Spinal cord (tissue), 10 donors: Measurements from ENCODE around the gene CYTH4. TPM values are rescaled to one million over a fixed set of nuclear protein-coding genes. Genes with fewer than 3 reads are reported as not detected.

Source experiments
- DNase-seq, 6 donors: peaks; one replicate each; pipeline versions ENCODE4 v3.0.0 to v3.0.0-alpha.2; 2013 to 2015; ENCODE audit warnings: low spot score in 6 of 6, low read depth in 4 of 6
- H3K27ac ChIP-seq: one replicate; pipeline ENCODE4 v1.5.1; 2013; ENCODE audit warnings: low read depth, low read length, control low read depth
- H3K27me3 ChIP-seq: one replicate; pipeline ENCODE4 v1.6.1; 2013; ENCODE audit warnings: low read length; ENCODE audit not compliant: control insufficient read depth, insufficient read depth
- H3K36me3 ChIP-seq: one replicate; pipeline ENCODE4 v1.6.1; 2013; ENCODE audit warnings: low read length; ENCODE audit not compliant: control insufficient read depth, insufficient read depth
- H3K4me1 ChIP-seq: one replicate; pipeline ENCODE4 v1.6.1; 2013; ENCODE audit warnings: low read length; ENCODE audit not compliant: control insufficient read depth, insufficient read depth
- H3K4me3 ChIP-seq: one replicate; pipeline ENCODE4 v1.5.1; 2013; ENCODE audit warnings: low read depth, low read length, control low read depth
- H3K9me3 ChIP-seq: one replicate; pipeline ENCODE4 v1.6.1; 2013; ENCODE audit warnings: low read length; ENCODE audit not compliant: control insufficient read depth, insufficient read depth
- WGBS: methylation state at CpG from one replicate; pipeline ENCODE4 v1.1.5; 2013; ENCODE audit warnings: missing lambda C conversion rate; ENCODE audit not compliant: insufficient coverage; 5-methylcytosine and 5-hydroxymethylcytosine counted together
- polyA plus RNA-seq, 2 donors: library from polyadenylated mRNA; unstranded; fragments of 120-200 nt; gene quantifications; one replicate each; pipeline ENCODE4 v1.2.1, GENCODE V29; 2013; ENCODE audit not compliant: insufficient read length in 2 of 2
- total RNA-seq, 2 donors: library from RNA; depleted of rRNA in 1 of 2; stranded (reverse); fragments of 120-200 nt in 1 of 2; fragments of >200 nt in 1 of 2; gene quantifications; one replicate each; pipeline versions ENCODE4 v1.2.3 to v1.2.4, GENCODE V29; 2013 to 2014
- donor health status: healthy.

Gene CYTH4
- total and polyA plus RNA-seq, 4 donors, result 5.8 to 9.4 (median 7.9) TPM

DNA sequence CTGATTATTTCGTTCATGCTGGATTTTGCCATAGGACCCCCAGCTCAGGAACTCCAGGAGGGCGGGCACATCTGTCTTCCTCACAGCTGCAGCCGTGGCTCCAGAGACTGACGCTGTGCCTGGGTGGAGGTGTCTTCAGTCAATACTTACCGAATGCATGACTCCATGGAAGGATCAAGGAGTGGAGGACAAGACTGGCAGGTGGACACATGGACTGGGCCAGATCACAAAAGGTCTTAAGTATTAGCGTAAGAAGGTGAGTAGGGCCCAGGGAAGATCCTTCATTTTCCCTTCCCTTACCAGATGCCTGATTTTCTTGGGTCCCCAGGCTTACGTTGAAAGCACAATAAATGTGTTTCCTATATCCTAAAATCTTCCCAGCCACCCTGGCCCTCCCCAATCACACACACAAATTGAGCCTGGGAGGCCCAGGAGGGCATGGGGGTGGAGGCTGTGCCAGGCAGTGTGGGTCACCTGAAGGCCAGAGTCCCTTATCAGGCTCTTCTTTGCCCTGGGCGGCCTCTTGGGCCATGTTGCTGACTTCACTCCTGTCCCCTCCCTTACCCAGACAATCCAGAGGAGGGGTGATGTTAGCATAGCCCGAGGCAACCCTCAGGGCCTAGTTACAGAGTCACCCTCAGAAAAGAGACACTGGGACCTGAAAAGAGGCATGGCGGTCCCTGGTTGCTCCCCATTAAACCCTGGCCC lies 56.4 kb downstream of the CYTH4 start:
- Histone ChIP-seq H3K36me3 (no peaks in the 10 kb centered on the region), H3K27ac (no peak overlapping the region), H3K4me3 (no peak overlapping the region), H3K4me1 (peaks cover 49% of the 10 kb centered on the region), H3K27me3 (peaks cover 17% of the 10 kb centered on the region), H3K9me3 (no peaks in the 10 kb centered on the region)
- 87% methylated on average over 8 of the region's 10 CpGs for WGBS
- no peak for DNase-seq

DNA sequence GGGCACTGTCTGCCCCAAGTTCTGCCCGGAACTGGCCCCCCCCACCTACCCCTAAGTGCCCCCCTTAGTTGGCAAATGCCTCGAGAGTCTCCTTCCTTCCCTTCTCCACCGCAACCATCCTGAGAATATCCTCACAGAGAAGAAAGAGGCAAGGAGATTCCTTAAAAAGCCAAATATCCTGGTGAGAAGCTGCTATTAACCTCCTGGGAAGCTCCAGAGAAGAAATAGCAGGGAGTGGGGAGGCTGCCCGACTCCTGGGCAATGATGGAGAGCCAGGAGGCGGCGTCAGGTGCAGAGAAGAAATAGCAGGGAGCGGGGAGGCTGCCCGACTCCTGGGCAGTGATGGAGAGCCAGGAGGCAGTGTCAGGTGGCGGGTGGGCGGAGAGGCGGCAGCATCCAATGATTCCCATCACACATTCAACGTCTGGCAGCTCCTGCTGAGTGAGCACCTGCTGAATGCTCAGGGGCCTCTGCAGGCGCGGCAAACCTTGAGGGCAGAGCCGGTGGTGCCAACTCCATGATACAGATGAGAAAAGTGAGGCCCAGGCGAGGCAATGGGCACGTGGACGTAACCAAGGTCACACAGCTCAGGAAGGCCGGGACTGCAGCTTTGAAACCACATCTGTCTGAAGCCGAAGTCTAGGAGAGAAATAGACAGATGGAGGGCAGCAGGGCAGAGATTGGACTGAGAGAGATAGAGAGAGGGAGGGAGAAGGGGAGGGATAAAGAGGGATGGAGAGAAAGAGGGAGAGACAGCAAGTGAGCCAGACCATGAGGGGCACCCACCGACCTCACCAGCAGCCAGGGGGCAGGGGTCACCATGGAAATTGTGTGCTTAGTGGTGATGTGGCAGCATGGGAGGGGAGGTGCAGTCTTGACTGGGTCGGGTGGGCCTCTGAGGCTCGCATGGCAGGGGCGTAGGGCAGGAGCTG lies 58.3 kb downstream of the CYTH4 start:
- H3K4me3 ChIP-seq, result no peak overlapping the region
- peak in 2 of 6 donors; percentile 57 to 84 for DNase-seq
- H3K36me3 ChIP-seq, result no peaks in the 10 kb centered on the region
- H3K4me1 ChIP-seq, result peaks cover 38% of the 10 kb centered on the region
- no peaks in the 10 kb centered on the region for H3K27me3 ChIP-seq
- no peaks in the 10 kb centered on the region for H3K9me3 ChIP-seq
- whole genome bisulfite sequencing, result 29% methylated on average over 18 of the region's 24 CpGs
- no peak overlapping the region for H3K27ac ChIP-seq

DNA sequence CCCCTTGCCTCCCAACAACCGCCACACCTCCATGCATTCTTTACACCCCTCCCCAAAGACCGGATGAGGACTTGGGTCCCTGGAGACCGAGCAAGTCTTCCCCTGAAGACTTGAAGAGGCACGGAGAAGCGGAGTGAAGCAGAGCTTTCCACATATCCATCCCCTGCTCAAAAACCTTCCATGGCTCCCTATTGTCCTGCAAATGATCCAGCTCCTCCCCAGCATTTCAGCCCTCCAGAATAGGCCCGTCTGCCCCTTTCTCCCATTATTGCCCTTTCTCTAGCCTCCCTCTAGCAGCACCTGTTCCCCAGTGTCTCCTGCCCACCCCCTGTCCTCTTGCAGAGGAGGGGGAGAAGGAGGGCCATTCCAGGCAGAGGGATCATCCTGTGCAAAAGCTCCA lies 59.8 kb downstream of the CYTH4 start:
- 75% methylated on average over 5 of the region's 6 CpGs for WGBS
- no peaks in the 10 kb centered on the region for H3K27me3 ChIP-seq

DNA sequence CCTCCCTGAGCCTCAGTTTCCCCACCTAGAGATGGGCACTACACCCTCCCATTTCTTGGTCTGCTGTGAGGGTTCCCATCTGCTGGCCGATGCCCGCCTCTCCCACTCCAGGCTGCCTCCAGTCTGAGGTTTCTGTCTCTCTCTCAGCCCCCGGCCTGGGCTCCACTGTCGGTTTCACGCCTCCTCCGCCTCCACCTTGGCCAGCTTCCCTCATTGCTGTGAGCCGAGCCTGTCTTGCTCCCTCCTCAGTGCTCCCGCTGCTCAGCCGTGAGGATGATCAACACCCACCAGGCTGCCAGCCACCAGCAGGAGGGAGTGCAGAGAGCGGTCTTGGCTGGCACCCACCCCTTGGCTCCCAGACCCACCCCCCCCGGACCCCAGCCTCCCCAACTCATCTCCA lies 61.0 kb downstream of the CYTH4 start:
- DNase-seq, result peak in 1 of 6 donors; percentile 83
- Histone ChIP-seq H3K9me3 (no peaks in the 10 kb centered on the region), H3K4me3 (no peak overlapping the region), H3K27ac (no peak overlapping the region), H3K36me3 (no peaks in the 10 kb centered on the region), H3K4me1 (peaks cover 38% of the 10 kb centered on the region), H3K27me3 (no peaks in the 10 kb centered on the region)
- 34% methylated on average over 7 of the region's 11 CpGs for WGBS

More for the DNA sequence above, 59.8 kb downstream of the CYTH4 start:
- Histone ChIP-seq H3K4me1 (peaks cover 46% of the 10 kb centered on the region), H3K36me3 (no peaks in the 10 kb centered on the region), H3K9me3 (no peaks in the 10 kb centered on the region), H3K27ac (no peak overlapping the region), H3K4me3 (no peak overlapping the region)
- no peak for DNase-seq

DNA sequence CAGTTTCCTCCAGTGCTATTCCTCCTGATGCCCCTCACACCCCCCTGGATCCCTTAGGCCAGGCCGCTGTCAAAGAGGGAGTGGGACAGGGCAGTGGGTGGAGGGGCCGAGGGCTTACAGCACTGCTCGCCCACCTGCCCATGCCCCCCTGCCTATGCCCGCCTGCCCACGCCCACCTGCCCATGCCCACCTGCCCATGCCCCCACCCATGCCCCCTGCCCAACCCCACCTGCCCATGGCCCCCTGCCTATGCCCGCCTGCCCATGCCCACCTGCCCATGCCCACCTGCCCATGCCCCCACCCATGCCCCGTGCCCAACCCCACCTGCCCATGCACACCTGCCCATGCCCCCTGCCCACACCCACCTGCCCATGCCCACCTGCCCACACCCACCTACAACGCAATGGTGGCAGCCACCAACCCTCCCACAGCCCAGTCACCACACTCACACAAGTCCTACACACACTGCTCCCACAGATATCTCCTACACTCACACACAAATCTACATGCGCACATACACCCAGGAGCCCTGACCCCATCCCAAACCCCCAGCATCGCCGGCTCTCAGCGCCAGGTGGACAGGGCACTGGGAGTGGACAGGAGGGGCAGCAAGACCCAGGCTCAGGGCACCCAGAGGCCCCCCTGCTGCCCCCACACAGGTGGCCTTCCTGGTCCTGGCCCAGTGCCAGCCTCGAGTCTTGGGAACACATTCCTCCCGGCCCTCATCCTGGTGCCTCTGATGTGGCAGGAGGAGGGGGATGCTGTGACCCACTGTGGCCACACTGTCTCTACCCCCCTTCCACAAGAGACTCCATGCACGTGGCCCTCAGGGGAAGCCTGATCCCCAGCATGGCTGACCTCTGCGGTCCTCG lies 61.8 kb downstream of the CYTH4 start:
- H3K36me3 ChIP-seq, result no peaks in the 10 kb centered on the region
- WGBS, result 72% methylated on average over 9 of the region's 17 CpGs
- no peaks in the 10 kb centered on the region for H3K9me3 ChIP-seq
- DNase-seq, result no peak
- H3K27me3 ChIP-seq, result no peaks in the 10 kb centered on the region
- H3K4me3 ChIP-seq, result no peak overlapping the region
- peaks cover 38% of the 10 kb centered on the region for H3K4me1 ChIP-seq
- no peak overlapping the region for H3K27ac ChIP-seq

DNA sequence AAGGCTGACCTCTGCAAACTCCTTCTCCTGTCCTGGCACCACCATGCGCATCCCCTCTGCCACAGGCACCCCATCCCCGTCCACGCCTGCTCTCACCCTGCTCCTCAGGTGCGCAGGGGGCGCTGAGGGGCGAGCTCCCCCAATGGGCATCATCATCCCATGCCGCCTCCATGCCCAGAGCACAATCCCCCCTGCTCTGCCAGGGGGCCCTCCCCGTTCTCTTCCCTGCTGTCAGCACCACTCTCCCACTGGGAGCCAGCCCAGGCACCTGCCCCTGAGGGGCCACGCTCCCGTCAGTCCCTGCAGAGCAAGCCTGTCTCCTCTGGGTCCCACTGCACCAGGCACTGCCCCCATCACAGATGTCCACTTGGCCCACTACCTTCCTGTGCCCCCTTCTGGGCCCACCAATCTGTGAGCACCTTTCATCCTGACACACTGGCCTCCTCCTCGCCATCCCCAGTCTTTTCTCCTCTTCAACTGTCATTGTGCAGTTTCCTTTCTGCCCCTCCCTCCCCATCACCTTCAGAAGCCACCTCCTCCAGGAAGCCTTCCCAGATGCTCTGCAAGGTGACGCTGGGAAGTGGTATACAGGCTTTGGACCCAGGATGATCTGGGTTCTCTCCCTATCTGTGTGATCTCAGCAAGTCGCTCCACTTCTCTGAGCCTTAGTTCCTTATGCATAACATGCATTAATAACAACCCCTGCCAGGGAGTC lies 62.6 kb downstream of the CYTH4 start:
- no peak overlapping the region for H3K4me3 ChIP-seq
- no peaks in the 10 kb centered on the region for H3K27me3 ChIP-seq
- peaks cover 33% of the 10 kb centered on the region for H3K4me1 ChIP-seq
- 83% methylated on average over 13 of the region's 13 CpGs for WGBS
- H3K9me3 ChIP-seq, result no peaks in the 10 kb centered on the region
- H3K27ac ChIP-seq, result no peak overlapping the region
- H3K36me3 ChIP-seq, result no peaks in the 10 kb centered on the region
- no peak for DNase-seq

DNA sequence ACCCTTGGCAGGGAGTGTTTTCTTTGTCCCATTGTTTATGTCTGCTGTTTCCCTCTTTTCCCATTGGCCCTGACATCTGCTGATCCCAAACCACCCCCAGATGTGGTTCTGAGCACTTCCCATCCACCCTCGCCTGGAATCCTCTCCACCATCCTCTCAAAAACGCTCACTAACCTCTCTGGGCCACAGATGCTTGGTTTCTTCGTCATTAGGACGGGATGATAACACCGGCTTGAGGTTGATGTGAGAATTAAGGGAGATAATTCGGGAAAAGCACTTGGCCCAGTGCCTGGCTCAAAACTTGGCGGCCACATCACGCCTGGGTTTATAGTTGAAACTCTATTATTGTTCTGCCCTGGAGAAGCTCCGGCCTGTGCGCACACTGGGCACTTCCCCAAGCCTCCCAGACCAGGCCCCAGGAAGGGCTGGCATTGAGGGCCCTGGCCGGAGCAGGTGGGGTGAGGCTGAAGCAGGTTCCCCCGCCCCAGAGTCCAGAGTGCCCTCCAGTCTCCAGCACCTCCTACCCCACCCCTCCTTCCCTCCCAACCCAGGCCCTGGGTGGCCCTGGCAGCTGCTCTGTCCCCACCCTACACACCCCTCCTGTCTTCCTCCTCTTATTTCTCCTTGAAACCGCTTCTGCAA lies 63.7 kb downstream of the CYTH4 start:
- peaks cover 31% of the 10 kb centered on the region for H3K4me1 ChIP-seq
- WGBS, result 33% methylated on average over 7 of the region's 13 CpGs
- H3K4me3 ChIP-seq, result no peak overlapping the region
- peak in 2 of 6 donors; percentile 41 to 55 for DNase-seq
- H3K9me3 ChIP-seq, result no peaks in the 10 kb centered on the region
- no peaks in the 10 kb centered on the region for H3K27me3 ChIP-seq
- H3K36me3 ChIP-seq, result no peaks in the 10 kb centered on the region
- no peak overlapping the region for H3K27ac ChIP-seq

DNA sequence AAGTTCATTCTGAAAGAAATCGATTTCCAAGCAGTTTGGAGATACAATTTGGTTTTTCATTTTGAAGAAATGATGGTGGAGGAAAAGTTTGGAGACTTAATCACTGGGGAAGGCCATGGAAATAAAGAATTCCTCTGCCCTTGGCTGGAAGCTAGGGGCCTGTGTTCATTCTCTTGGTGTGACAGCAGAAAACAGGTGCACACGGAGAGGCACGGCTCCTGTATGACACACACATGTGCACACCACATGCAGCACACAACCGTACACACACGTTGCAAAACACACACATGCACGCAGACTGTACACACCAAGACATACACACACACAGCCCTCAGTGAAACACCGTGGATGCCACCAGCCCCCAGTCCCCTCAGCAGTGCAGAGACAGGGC lies 64.2 kb downstream of the CYTH4 start:
- no peak for DNase-seq
- Histone ChIP-seq H3K27me3 (no peaks in the 10 kb centered on the region), H3K4me3 (no peak overlapping the region), H3K4me1 (peaks cover 33% of the 10 kb centered on the region), H3K27ac (no peak overlapping the region), H3K9me3 (no peaks in the 10 kb centered on the region), H3K36me3 (no peaks in the 10 kb centered on the region)
- 95% methylated on average over 5 of the region's 7 CpGs for WGBS
